A673 (cell line): ENCODE data around the gene TCF12. TPM values are rescaled to one million over a fixed set of nuclear protein-coding genes. Genes with fewer than 3 reads are reported as not detected.
A peak's percentile ranks its signal among the peaks of the same experiment; 100 is the strongest.

Source experiments
- BruUV-seq: library from RNA; stranded (reverse); fragments of 400-500 nt; replicated peaks from 2 replicates; lab custom pipeline; 2021; lab: Mats Ljungman, UMichigan
- CTCF ChIA-PET: fragments of 300-600 bp; sonication (Branson Sonifier 250); formaldehyde crosslinking; loops from one replicate; lab custom pipeline; 2022; ENCODE audit warnings: antibody characterized with exemption; lab: Charles Lee
- POLR2A ChIA-PET: fragments of 300-600 bp; sonication (Branson Sonifier 250); formaldehyde crosslinking; loops from one replicate; lab custom pipeline; 2022; ENCODE audit warnings: antibody characterized with exemption; ENCODE audit not compliant: low non-redundant PET; lab: Charles Lee
- DNase-seq: peaks from one replicate; pipeline ENCODE4 v3.0.0-alpha.2; 2015; ENCODE audit warnings: low spot score
- H3K27ac ChIP-seq: fragments of 200-600 bp; sonication (generic); 2 replicates; pipeline ENCODE4 v1.5.1; 2016; ENCODE audit warnings: mixed run types, low read depth, mild to moderate bottlenecking, mixed read lengths, antibody characterized with exemption, low read length; ENCODE audit not compliant: poor library complexity, severe bottlenecking
- H3K27me3 ChIP-seq: fragments of 200-600 bp; sonication (generic); replicated peaks from 2 replicates; pipeline ENCODE4 v1.6.1; 2017; ENCODE audit warnings: mixed run types, low read depth, mild to moderate bottlenecking, mixed read lengths, antibody characterized with exemption, low read length; ENCODE audit not compliant: insufficient read depth, poor library complexity
- H3K36me3 ChIP-seq: fragments of 200-600 bp; sonication (generic); 2 replicates; pipeline ENCODE4 v1.6.1; 2016; ENCODE audit warnings: mixed run types, mild to moderate bottlenecking, mixed read lengths, antibody characterized with exemption, low read length; ENCODE audit not compliant: insufficient read depth, poor library complexity, severe bottlenecking
- H3K4me1 ChIP-seq: fragments of 200-600 bp; sonication (generic); 2 replicates; pipeline ENCODE4 v1.6.1; 2017; ENCODE audit warnings: mixed run types, mild to moderate bottlenecking, mixed read lengths, antibody characterized with exemption, low read length; ENCODE audit not compliant: insufficient read depth, poor library complexity, severe bottlenecking
- H3K4me3 ChIP-seq: fragments of 200-600 bp; sonication (generic); 2 replicates; pipeline ENCODE4 v1.5.1; 2016; ENCODE audit warnings: low read depth, mixed run types, mild to moderate bottlenecking, mixed read lengths, low read length; ENCODE audit not compliant: poor library complexity, severe bottlenecking
- H3K9me3 ChIP-seq: fragments of 200-600 bp; sonication (generic); 2 replicates; pipeline ENCODE4 v1.6.1; 2016; ENCODE audit warnings: mixed run types, low read depth, mild to moderate bottlenecking, mixed read lengths, antibody characterized with exemption, low read length; ENCODE audit not compliant: poor library complexity, severe bottlenecking
- EZH2 ChIP-seq: fragments of 200-600 bp; sonication (generic); IDR thresholded peaks from 2 replicates; pipeline ENCODE4 v1.6.1; 2017; ENCODE audit warnings: borderline replicate concordance, low read depth, mild to moderate bottlenecking, mixed read lengths, antibody characterized with exemption, low read length; ENCODE audit not compliant: poor library complexity, severe bottlenecking
- intact Hi-C: fragments of 100-400 bp; cut with micrococcal nuclease; formaldehyde crosslinking; loops from one replicate; pipeline ENCODE4 v1.10.0; 2022; ENCODE audit not compliant: unreplicated experiment
- total RNA-seq: library from RNA; stranded (reverse); gene quantifications from 2 replicates; pipeline ENCODE4 v1.2.3, GENCODE V29; 2021
- TF ChIP-seq, protein P1 (sequence below): fragments of 300-800, 200-600 bp; sonication (generic); conservative IDR thresholded peaks from 2 replicates; pipeline ENCODE4 v1.5.1; 2017; ENCODE audit warnings: low read depth, mild to moderate bottlenecking, antibody characterized with exemption, low read length, moderate library complexity, mixed read lengths

Gene TCF12
- total RNA-seq, 1 experiment from 2014 or later: 351 TPM

DNA sequence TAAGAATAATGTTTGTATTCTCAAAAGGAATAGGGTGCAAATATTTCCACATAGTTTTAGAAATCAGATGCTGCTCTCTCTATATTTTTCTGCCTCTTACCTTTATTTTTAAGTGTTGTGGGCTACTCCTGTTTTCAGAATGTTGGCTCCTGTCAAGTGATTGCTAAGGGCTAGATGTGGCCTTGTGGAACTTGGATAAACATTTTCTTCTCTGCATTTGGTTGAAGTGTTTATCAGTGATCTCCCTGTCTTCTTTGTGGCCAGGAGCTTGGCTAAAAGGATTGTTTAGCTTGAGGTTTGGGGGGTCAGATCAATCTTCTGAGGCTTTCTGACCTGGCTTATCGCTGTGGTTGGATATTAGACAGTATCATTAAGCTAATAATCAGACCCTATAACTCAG, 112.6 kb downstream of the TCF12 start:
- CTCF ChIA-PET: no interaction called here
- Histone ChIP-seq H3K36me3 (no peaks in the 10 kb centered on the region), H3K9me3 (no peaks in the 10 kb centered on the region), H3K27ac (peak overlapping the region; percentile 1), H3K27me3 (no peaks in the 10 kb centered on the region), H3K4me1 (peaks cover 26% of the 10 kb centered on the region), H3K4me3 (no peak overlapping the region)
- intact Hi-C loops: no loop called here
- TF ChIP-seq, protein P1, sequence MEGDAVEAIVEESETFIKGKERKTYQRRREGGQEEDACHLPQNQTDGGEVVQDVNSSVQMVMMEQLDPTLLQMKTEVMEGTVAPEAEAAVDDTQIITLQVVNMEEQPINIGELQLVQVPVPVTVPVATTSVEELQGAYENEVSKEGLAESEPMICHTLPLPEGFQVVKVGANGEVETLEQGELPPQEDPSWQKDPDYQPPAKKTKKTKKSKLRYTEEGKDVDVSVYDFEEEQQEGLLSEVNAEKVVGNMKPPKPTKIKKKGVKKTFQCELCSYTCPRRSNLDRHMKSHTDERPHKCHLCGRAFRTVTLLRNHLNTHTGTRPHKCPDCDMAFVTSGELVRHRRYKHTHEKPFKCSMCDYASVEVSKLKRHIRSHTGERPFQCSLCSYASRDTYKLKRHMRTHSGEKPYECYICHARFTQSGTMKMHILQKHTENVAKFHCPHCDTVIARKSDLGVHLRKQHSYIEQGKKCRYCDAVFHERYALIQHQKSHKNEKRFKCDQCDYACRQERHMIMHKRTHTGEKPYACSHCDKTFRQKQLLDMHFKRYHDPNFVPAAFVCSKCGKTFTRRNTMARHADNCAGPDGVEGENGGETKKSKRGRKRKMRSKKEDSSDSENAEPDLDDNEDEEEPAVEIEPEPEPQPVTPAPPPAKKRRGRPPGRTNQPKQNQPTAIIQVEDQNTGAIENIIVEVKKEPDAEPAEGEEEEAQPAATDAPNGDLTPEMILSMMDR: no peak
- TF ChIP-seq EZH2: no peak
- no TSS peak for BruUV-seq
- no peak for DNase-seq
- POLR2A ChIA-PET: no interaction called here

DNA sequence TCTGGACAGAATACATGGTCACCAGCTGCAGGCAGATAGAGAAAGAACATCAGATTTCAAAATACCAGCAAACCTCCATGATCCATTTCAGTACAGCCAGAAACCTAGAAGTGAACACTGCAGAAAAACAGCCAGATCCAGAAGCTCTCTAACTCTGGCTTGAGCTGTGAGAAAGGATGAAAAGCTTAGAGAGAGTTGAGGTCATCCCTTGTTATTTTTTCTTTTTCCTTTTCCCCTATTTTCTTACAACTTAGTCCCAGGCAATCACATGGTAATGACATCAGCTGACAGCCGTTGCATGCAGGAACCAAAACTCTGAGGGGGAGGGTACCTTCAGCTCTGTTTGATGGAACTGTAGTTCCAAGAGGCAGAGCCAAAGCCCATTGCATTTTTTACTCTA, 113.2 kb downstream of the TCF12 start:
- no peaks in the 10 kb centered on the region for H3K36me3 ChIP-seq
- no peak for DNase-seq

GRCh38 chr15:57032338-57032737, 113.9 kb downstream of the TCF12 start:
- DNase-seq: no peak
- no TSS peak for BruUV-seq
- intact Hi-C loops: no loop called here

More for the DNA sequence above, 113.2 kb downstream of the TCF12 start:
- H3K27ac ChIP-seq: peak overlapping the region; percentile 1
- H3K9me3 ChIP-seq: no peaks in the 10 kb centered on the region
- ChIA-PET POLR2A (no interaction called here), CTCF (no interaction called here)
- TF ChIP-seq, protein P1: no peak
- TF ChIP-seq EZH2: no peak
- H3K27me3 ChIP-seq: no peaks in the 10 kb centered on the region
- intact Hi-C loops: no loop called here
- H3K4me3 ChIP-seq: no peak overlapping the region
- peaks cover 28% of the 10 kb centered on the region for H3K4me1 ChIP-seq
- BruUV-seq: no TSS peak

More at GRCh38 chr15:57032338-57032737, 113.9 kb downstream of the TCF12 start:
- POLR2A ChIA-PET: no interaction called here
- Histone ChIP-seq H3K27me3 (no peaks in the 10 kb centered on the region), H3K4me3 (no peak overlapping the region), H3K27ac (no peak overlapping the region), H3K9me3 (no peaks in the 10 kb centered on the region), H3K4me1 (peaks cover 35% of the 10 kb centered on the region), H3K36me3 (no peaks in the 10 kb centered on the region)
- TF ChIP-seq, protein P1: no peak
- TF ChIP-seq EZH2: no peak
- CTCF ChIA-PET: no interaction called here
